Heart left ventricle (tissue), 13 donors: ENCODE results near the gene STK4.

Source experiments
- POLR2A ChIP-seq, 2 donors: fragments of 450-650 bp; IDR thresholded peaks; one replicate each; pipeline ENCODE4 v1.6.1; 2017; ENCODE audit warnings: antibody characterized with exemption in 2 of 2, mild to moderate bottlenecking in 2 of 2, moderate library complexity in 2 of 2
- TF ChIP-seq, protein P1 (sequence below), 12 donors: fragments of 200-600 bp; sonication (generic) in 4 of 12; IDR thresholded peaks; one replicate each; pipeline versions ENCODE4 v1.5.0 to v1.8.0; 2018 to 2022; ENCODE audit warnings: antibody characterized with exemption in 12 of 12, mild to moderate bottlenecking in 5 of 12
- donor health status: ischemic (EF 13 %, LVEDD 7.1; RV severe dilation, severe dysfunction).
- donor health status: DM: no; HTN: yes; CAD: no.
- donor health status: DM: no; HTN: no; CAD: no.
- donor health status: ischemic (EF 25% LVEDD 6.9; RV normal size, moderate dysfunction).
- donor health status: ischemic (EF 25% LVEDD 5.7; RV mildly dilated, moderate dysfunction).
- donor health status: ischemic (EF 35%, LVEDD 5.7; RV mildly dilated, moderate dysfunction).
- donor health status: nonischemic (EF 11% LVEDD 7.7; RV severe dilation, severe dysfunction).
- donor health status: DM: yes; HTN: yes; CAD: no.
- donor health status: PGD.
- donor health status: ischemic (EF 29% LVEDD 5.4; RV normal size, mild dysfunction).
- donor health status: nonischemic (EF 23%, LVEDD 6.1; RV moderate dilation, normal function).

- TF ChIP-seq, protein P1, sequence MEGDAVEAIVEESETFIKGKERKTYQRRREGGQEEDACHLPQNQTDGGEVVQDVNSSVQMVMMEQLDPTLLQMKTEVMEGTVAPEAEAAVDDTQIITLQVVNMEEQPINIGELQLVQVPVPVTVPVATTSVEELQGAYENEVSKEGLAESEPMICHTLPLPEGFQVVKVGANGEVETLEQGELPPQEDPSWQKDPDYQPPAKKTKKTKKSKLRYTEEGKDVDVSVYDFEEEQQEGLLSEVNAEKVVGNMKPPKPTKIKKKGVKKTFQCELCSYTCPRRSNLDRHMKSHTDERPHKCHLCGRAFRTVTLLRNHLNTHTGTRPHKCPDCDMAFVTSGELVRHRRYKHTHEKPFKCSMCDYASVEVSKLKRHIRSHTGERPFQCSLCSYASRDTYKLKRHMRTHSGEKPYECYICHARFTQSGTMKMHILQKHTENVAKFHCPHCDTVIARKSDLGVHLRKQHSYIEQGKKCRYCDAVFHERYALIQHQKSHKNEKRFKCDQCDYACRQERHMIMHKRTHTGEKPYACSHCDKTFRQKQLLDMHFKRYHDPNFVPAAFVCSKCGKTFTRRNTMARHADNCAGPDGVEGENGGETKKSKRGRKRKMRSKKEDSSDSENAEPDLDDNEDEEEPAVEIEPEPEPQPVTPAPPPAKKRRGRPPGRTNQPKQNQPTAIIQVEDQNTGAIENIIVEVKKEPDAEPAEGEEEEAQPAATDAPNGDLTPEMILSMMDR (IDR thresholded peaks at IDR 0.05) = no peak
- no peak for TF ChIP-seq POLR2A (IDR thresholded peaks at IDR 0.05)
Observed at GRCh38 chr20:44943828-44944227, 22.5 kb upstream of the STK4 start.
